HEK293 (cell line): Measurements from ENCODE around the gene FOXN3.

Experiments
- YY1 ChIP-seq: fragments of 450-650 bp; formaldehyde crosslinking; IDR thresholded peaks from 2 replicates; pipeline ENCODE4 v1.5.1; 2018; ENCODE audit warnings: missing biosample characterization, missing genetic modification characterization
- ZBTB17 ChIP-seq: fragments of 450-650 bp; formaldehyde crosslinking; IDR thresholded peaks from 2 replicates; pipeline ENCODE4 v1.5.1; 2016; ENCODE audit warnings: missing biosample characterization, missing genetic modification characterization
- ZNF132 ChIP-seq: fragments of 450-650 bp; formaldehyde crosslinking; IDR thresholded peaks from 2 replicates; pipeline ENCODE4 v1.5.1; 2017; ENCODE audit warnings: missing biosample characterization, missing genetic modification characterization, borderline replicate concordance
- ZNF239 ChIP-seq: fragments of 450-650 bp; formaldehyde crosslinking; IDR thresholded peaks from 2 replicates; pipeline ENCODE4 v1.5.1; 2016; ENCODE audit warnings: missing biosample characterization, missing genetic modification characterization
- ZNF24 ChIP-seq: fragments of 450-650 bp; formaldehyde crosslinking; IDR thresholded peaks from 2 replicates; pipeline ENCODE4 v1.5.1; 2016; ENCODE audit warnings: missing biosample characterization, missing genetic modification characterization
- ZNF274 ChIP-seq, 2 experiments: fragments of 200-500 bp in 1 of 2; fragments of 450-650 bp in 1 of 2; sonication (Bioruptor generic) in 1 of 2; formaldehyde crosslinking in 1 of 2; IDR thresholded peaks; 2 replicates each; pipeline versions ENCODE4 v1.5.1 to v1.6.1; 2014 to 2016; ENCODE audit warnings: borderline replicate concordance in 1 of 2, inconsistent platforms in 1 of 2, low read length in 1 of 2, missing biosample characterization in 1 of 2, missing genetic modification characterization in 1 of 2
- ZNF501 ChIP-seq: fragments of 450-650 bp; formaldehyde crosslinking; IDR thresholded peaks from 2 replicates; pipeline ENCODE4 v1.5.1; 2016; ENCODE audit warnings: missing biosample characterization, missing genetic modification characterization
- ZNF510 ChIP-seq: fragments of 450-650 bp; formaldehyde crosslinking; IDR thresholded peaks from 2 replicates; pipeline ENCODE4 v1.5.1; 2018; ENCODE audit warnings: mild to moderate bottlenecking, missing genetic modification characterization, missing biosample characterization; ENCODE audit not compliant: insufficient replicate concordance
- ZNF558 ChIP-seq: fragments of 450-650 bp; formaldehyde crosslinking; IDR thresholded peaks from 2 replicates; pipeline ENCODE4 v1.5.1; 2016; ENCODE audit warnings: missing biosample characterization, missing genetic modification characterization
- ZNF776 ChIP-seq: fragments of 450-650 bp; formaldehyde crosslinking; IDR thresholded peaks from 2 replicates; pipeline ENCODE4 v1.5.0; 2017; ENCODE audit warnings: missing biosample characterization, missing genetic modification characterization, borderline replicate concordance
- ZNF843 ChIP-seq: fragments of 450-650 bp; formaldehyde crosslinking; IDR thresholded peaks from 2 replicates; pipeline ENCODE4 v1.5.1; 2016; ENCODE audit warnings: missing biosample characterization, missing genetic modification characterization
- TF ChIP-seq, protein P1 (sequence below): fragments of 450-650 bp; formaldehyde crosslinking; IDR thresholded peaks from 2 replicates; pipeline ENCODE4 v1.5.1; 2016; ENCODE audit warnings: missing biosample characterization, missing genetic modification characterization
- TF ChIP-seq, protein P2 (sequence below): fragments of 450-650 bp; formaldehyde crosslinking; IDR thresholded peaks from 2 replicates; pipeline ENCODE4 v1.5.1; 2016; ENCODE audit warnings: missing biosample characterization, missing genetic modification characterization

DNA sequence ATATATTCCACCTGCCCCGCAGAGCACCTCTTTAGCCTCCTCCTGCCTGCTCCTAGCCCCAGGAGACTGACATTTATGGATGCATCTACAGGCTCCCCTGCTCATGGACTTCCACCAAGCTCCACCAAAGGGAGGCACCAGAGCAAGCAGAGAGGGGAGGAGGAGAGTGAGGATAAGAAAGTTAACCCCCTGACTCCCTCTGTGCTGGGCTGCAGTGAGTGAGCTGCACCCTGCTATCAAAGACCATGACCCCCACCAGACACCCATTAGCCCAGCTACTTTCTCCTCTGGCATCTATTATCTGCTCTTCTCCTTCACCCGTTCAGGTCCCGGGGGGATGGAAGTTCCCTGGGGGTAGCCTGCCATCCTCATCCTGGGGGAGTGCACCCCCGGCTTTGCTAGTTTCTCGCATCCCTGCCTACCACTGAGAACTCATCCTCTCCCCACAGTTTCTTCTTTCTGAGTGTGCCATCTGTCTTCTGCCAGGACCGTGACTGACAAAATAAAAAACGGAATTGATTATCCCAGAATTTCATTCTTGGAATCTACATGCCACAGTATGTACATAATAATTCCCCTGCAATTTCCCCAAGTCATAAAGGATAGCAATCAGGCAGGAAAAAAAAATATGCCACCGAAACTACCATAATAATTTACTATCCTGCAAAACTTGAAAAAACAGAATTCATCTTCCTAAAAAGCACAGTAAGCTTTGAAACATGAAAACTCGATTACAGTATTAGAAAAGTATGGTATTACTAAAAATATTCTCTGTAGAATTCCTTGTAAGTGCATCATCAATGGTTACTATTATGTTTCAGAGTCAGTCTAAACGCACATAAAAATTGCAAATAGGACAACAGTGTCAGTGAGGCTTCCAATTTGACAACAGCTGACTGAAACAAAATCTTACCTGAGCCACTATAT, 45.2 kb downstream of the FOXN3 start:
- TF ChIP-seq, protein P1, sequence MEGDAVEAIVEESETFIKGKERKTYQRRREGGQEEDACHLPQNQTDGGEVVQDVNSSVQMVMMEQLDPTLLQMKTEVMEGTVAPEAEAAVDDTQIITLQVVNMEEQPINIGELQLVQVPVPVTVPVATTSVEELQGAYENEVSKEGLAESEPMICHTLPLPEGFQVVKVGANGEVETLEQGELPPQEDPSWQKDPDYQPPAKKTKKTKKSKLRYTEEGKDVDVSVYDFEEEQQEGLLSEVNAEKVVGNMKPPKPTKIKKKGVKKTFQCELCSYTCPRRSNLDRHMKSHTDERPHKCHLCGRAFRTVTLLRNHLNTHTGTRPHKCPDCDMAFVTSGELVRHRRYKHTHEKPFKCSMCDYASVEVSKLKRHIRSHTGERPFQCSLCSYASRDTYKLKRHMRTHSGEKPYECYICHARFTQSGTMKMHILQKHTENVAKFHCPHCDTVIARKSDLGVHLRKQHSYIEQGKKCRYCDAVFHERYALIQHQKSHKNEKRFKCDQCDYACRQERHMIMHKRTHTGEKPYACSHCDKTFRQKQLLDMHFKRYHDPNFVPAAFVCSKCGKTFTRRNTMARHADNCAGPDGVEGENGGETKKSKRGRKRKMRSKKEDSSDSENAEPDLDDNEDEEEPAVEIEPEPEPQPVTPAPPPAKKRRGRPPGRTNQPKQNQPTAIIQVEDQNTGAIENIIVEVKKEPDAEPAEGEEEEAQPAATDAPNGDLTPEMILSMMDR, result no peak
- TF ChIP-seq ZNF510 (tag by site-specific recombination), result no peak
- TF ChIP-seq ZNF843 (tag by site-specific recombination), result no peak
- TF ChIP-seq ZNF274 (IDR thresholded peaks at IDR 0.05; ENCODE audit: low read length), result no peak
- no peak for TF ChIP-seq ZNF274 (tag by site-specific recombination; IDR thresholded peaks at IDR 0.05; ENCODE audit: borderline replicate concordance)
- TF ChIP-seq ZNF24 (tag by site-specific recombination), result no peak
- TF ChIP-seq, protein P2, sequence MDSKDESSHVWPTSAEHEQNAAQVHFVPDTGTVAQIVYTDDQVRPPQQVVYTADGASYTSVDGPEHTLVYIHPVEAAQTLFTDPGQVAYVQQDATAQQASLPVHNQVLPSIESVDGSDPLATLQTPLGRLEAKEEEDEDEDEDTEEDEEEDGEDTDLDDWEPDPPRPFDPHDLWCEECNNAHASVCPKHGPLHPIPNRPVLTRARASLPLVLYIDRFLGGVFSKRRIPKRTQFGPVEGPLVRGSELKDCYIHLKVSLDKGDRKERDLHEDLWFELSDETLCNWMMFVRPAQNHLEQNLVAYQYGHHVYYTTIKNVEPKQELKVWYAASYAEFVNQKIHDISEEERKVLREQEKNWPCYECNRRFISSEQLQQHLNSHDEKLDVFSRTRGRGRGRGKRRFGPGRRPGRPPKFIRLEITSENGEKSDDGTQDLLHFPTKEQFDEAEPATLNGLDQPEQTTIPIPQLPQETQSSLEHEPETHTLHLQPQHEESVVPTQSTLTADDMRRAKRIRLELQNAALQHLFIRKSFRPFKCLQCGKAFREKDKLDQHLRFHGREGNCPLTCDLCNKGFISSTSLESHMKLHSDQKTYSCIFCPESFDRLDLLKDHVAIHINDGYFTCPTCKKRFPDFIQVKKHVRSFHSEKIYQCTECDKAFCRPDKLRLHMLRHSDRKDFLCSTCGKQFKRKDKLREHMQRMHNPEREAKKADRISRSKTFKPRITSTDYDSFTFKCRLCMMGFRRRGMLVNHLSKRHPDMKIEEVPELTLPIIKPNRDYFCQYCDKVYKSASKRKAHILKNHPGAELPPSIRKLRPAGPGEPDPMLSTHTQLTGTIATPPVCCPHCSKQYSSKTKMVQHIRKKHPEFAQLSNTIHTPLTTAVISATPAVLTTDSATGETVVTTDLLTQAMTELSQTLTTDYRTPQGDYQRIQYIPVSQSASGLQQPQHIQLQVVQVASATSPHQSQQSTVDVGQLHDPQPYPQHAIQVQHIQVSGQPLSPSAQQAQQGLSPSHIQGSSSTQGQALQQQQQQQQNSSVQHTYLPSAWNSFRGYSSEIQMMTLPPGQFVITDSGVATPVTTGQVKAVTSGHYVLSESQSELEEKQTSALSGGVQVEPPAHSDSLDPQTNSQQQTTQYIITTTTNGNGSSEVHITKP (tag by site-specific recombination), result no peak
- TF ChIP-seq ZNF501 (tag by site-specific recombination), result no peak
- TF ChIP-seq ZNF239 (tag by site-specific recombination), result no peak
- TF ChIP-seq ZNF776, result no peak
- TF ChIP-seq ZBTB17 (tag by site-specific recombination), result no peak
- TF ChIP-seq ZNF132 (tag by site-specific recombination), result no peak
- TF ChIP-seq ZNF558 (tag by site-specific recombination), result no peak
- no peak for TF ChIP-seq YY1 (tag by site-specific recombination)
